H1 (cell line): ENCODE measurements around the gene LPP. TPM values are rescaled to one million over a fixed set of nuclear protein-coding genes. Genes with fewer than 3 reads are reported as not detected.

ENCODE experiments used
- CTCF ChIA-PET: fragments of 300-600 bp; sonication (Branson Sonifier 250); formaldehyde crosslinking; loops from one replicate; lab custom pipeline; 2021; ENCODE audit not compliant: partially characterized antibody; lab: Charles Lee
- POLR2A ChIA-PET: fragments of 300-600 bp; sonication (Branson Sonifier 250); formaldehyde crosslinking; loops from one replicate; lab custom pipeline; 2021; ENCODE audit warnings: inconsistent platforms; ENCODE audit not compliant: partially characterized antibody; lab: Charles Lee
- DNase-seq, 2 experiments: peaks; one replicate each; pipeline versions ENCODE4 v3.0.0 to v3.0.0-alpha.2; 2010 to 2022; ENCODE audit warnings: low spot score in 2 of 2, low read depth in 1 of 2, mixed read lengths in 1 of 2
- FAIRE-seq: peaks from 2 replicates; lab custom pipeline; 2011; peaks lifted over from hg19 to GRCh38; lab: Jason Lieb, UNC
- H2AFZ ChIP-seq: 2 replicates; pipeline ENCODE4 v1.8.1; 2012; ENCODE audit warnings: low read length, inconsistent platforms
- H2AK5ac ChIP-seq: 2 replicates; pipeline ENCODE4 v1.6.1; 2013; ENCODE audit warnings: low read depth, low read length
- H2BK120ac ChIP-seq: replicated peaks from 2 replicates; pipeline ENCODE3; 2013; ENCODE audit warnings: low read depth, low read length, inconsistent platforms
- H2BK12ac ChIP-seq: 2 replicates; pipeline ENCODE4 v1.6.1; 2013; ENCODE audit warnings: low read depth, low read length
- H2BK15ac ChIP-seq: 2 replicates; pipeline ENCODE4 v1.6.1; 2013; ENCODE audit warnings: low read length
- H2BK20ac ChIP-seq: 2 replicates; pipeline ENCODE4 v1.6.1; 2013; ENCODE audit warnings: low read length
- H2BK5ac ChIP-seq: 2 replicates; pipeline ENCODE4 v1.6.1; 2013; ENCODE audit warnings: low read depth, low read length
- H3K14ac ChIP-seq: 2 replicates; pipeline ENCODE4 v1.6.1; 2013; ENCODE audit warnings: inconsistent platforms; ENCODE audit not compliant: insufficient read length
- H3K18ac ChIP-seq: 2 replicates; pipeline ENCODE4 v1.6.1; 2013; ENCODE audit warnings: low read length; ENCODE audit errors: extremely low read depth
- H3K23ac ChIP-seq: 2 replicates; pipeline ENCODE4 v1.6.1; 2013; ENCODE audit warnings: inconsistent platforms; ENCODE audit not compliant: insufficient read length
- H3K23me2 ChIP-seq: 2 replicates; pipeline ENCODE4 v1.6.1; 2013; ENCODE audit warnings: low read depth, low read length
- H3K27ac ChIP-seq: 2 replicates; pipeline ENCODE4 v1.6.1; 2011; ENCODE audit warnings: low read depth, low read length, inconsistent platforms
- H3K27me3 ChIP-seq, 4 experiments: replicated peaks in 1 of 4; 1 replicate in 1 of 4; 2 replicates in 3 of 4; pipeline versions ENCODE4 v1.6.1 to v1.8.1; 2011 to 2013; ENCODE audit warnings: low read length in 3 of 4, mild to moderate bottlenecking in 3 of 4, inconsistent platforms in 2 of 4, mixed read lengths in 2 of 4, moderate library complexity in 1 of 4; ENCODE audit not compliant: control insufficient read depth in 3 of 4, insufficient read depth in 3 of 4; ENCODE audit errors: extremely low read depth in 1 of 4
- H3K36me3 ChIP-seq, 4 experiments: 2 replicates each; pipeline versions ENCODE4 v1.6.1 to v1.8.1; 2011 to 2013; ENCODE audit warnings: mild to moderate bottlenecking in 4 of 4, low read length in 3 of 4, moderate library complexity in 2 of 4, control low read depth in 1 of 4, inconsistent platforms in 1 of 4; ENCODE audit not compliant: insufficient read depth in 4 of 4, control insufficient read depth in 2 of 4
- H3K4ac ChIP-seq: replicated peaks from 2 replicates; pipeline ENCODE3; 2013; ENCODE audit warnings: low read length, low read depth, mixed read lengths, inconsistent platforms; ENCODE audit not compliant: insufficient read length
- H3K4me1 ChIP-seq, 4 experiments: replicated peaks in 1 of 4; 1 replicate in 1 of 4; 2 replicates in 3 of 4; pipeline versions ENCODE4 v1.6.1 to v1.8.1; 2011 to 2013; ENCODE audit warnings: low read length in 3 of 4, inconsistent platforms in 2 of 4, mixed read lengths in 1 of 4; ENCODE audit not compliant: insufficient read depth in 4 of 4, control insufficient read depth in 3 of 4
- H3K4me2 ChIP-seq, 2 experiments: 2 replicates each; pipeline versions ENCODE4 v1.6.1 to v1.8.1; 2011 to 2013; ENCODE audit warnings: low read depth in 2 of 2, low read length in 2 of 2, control low read depth in 1 of 2, inconsistent platforms in 1 of 2, mild to moderate bottlenecking in 1 of 2; ENCODE audit not compliant: insufficient read depth in 1 of 2
- H3K4me3 ChIP-seq, 4 experiments: fragments of 200-600, 300-600 bp in 1 of 4; sonication (generic), shearing (Covaris generic), sonication (Bioruptor Twin) in 1 of 4; 2 replicates each; pipeline versions ENCODE4 v1.5.1 to v1.8.1; 2011 to 2016; ENCODE audit warnings: low read length in 4 of 4, low read depth in 3 of 4, control low read depth in 2 of 4, inconsistent platforms in 2 of 4, mild to moderate bottlenecking in 2 of 4, mixed read lengths in 1 of 4, moderate library complexity in 1 of 4; ENCODE audit not compliant: insufficient read depth in 2 of 4; ENCODE audit errors: extremely low read depth in 1 of 4
- H3K56ac ChIP-seq: replicated peaks from 2 replicates; pipeline ENCODE3; 2013; ENCODE audit warnings: low read depth, mild to moderate bottlenecking, mixed read lengths, low read length, inconsistent platforms; ENCODE audit not compliant: insufficient read length
- H3K79me1 ChIP-seq: 2 replicates; pipeline ENCODE4 v1.6.1; 2013; ENCODE audit warnings: low read depth, low read length, control low read depth
- H3K79me2 ChIP-seq, 2 experiments: 2 replicates each; pipeline versions ENCODE4 v1.6.1 to v1.8.1; 2012 to 2013; ENCODE audit warnings: low read length in 2 of 2, mild to moderate bottlenecking in 2 of 2, inconsistent platforms in 1 of 2; ENCODE audit not compliant: insufficient read depth in 2 of 2, control insufficient read depth in 1 of 2
- H3K9ac ChIP-seq, 4 experiments: replicated peaks in 1 of 4; 1 replicate in 1 of 4; 2 replicates in 3 of 4; pipeline versions ENCODE4 v1.6.1 to v1.8.1; 2011 to 2013; ENCODE audit warnings: low read depth in 3 of 4, low read length in 3 of 4, control low read depth in 2 of 4, mild to moderate bottlenecking in 2 of 4, moderate library complexity in 2 of 4, inconsistent platforms in 1 of 4; ENCODE audit errors: extremely low read depth in 1 of 4
- H3K9me3 ChIP-seq, 2 experiments: 2 replicates each; pipeline versions ENCODE4 v1.6.1 to v1.8.1; 2012 to 2013; ENCODE audit warnings: mild to moderate bottlenecking in 2 of 2, moderate library complexity in 2 of 2, control low read depth in 1 of 2, inconsistent platforms in 1 of 2, low read depth in 1 of 2, low read length in 1 of 2, mixed read lengths in 1 of 2; ENCODE audit not compliant: insufficient read depth in 2 of 2
- H4K20me1 ChIP-seq, 2 experiments: replicated peaks in 1 of 2; 2 replicates each; pipeline versions ENCODE3 to v1.8.1; 2011 to 2013; ENCODE audit warnings: inconsistent platforms in 2 of 2, low read length in 2 of 2, mild to moderate bottlenecking in 1 of 2; ENCODE audit not compliant: insufficient read depth in 2 of 2, control insufficient read depth in 1 of 2
- H4K5ac ChIP-seq: 2 replicates; pipeline ENCODE4 v1.6.1; 2013; ENCODE audit warnings: low read length, low read depth, mixed read lengths, inconsistent platforms; ENCODE audit not compliant: insufficient read length
- H4K8ac ChIP-seq: 2 replicates; pipeline ENCODE4 v1.8.0; 2013; ENCODE audit warnings: mild to moderate bottlenecking, moderate library complexity, low read length, inconsistent platforms; ENCODE audit not compliant: insufficient read depth; ENCODE audit errors: extremely low read depth
- H4K91ac ChIP-seq: replicated peaks from 2 replicates; pipeline ENCODE3; 2013; ENCODE audit warnings: low read length, mixed read lengths, inconsistent platforms; ENCODE audit not compliant: insufficient read length
- KDM4A ChIP-seq: IDR thresholded peaks from one replicate; pipeline ENCODE4 v1.7.1; 2012; ENCODE audit warnings: low read depth, mild to moderate bottlenecking, moderate library complexity, low read length, inconsistent platforms; ENCODE audit not compliant: severe bottlenecking
- RNF2 ChIP-seq: fragments of 200-900, 300-1000 bp; sonication (generic); IDR thresholded peaks from 2 replicates; pipeline ENCODE4 v1.7.1; 2016; ENCODE audit warnings: borderline replicate concordance, low read depth, mild to moderate bottlenecking, antibody characterized with exemption, low read length; ENCODE audit not compliant: poor library complexity, severe bottlenecking; ENCODE audit errors: missing control alignments
- SAP30 ChIP-seq: fragments of 300-600 bp; sonication (generic); IDR thresholded peaks from 2 replicates; pipeline ENCODE4 v1.7.1; 2012; ENCODE audit warnings: low read length, moderate library complexity, mild to moderate bottlenecking, inconsistent platforms; ENCODE audit not compliant: insufficient read depth, insufficient replicate concordance
- SIN3A ChIP-seq, 2 experiments: IDR thresholded peaks in 1 of 2; conservative IDR thresholded peaks in 1 of 2; 2 replicates each; pipeline ENCODE4 v1.6.1; 2011 to 2012; ENCODE audit warnings: low read length in 2 of 2, improper control_type of control experiment in 1 of 2, low read depth in 1 of 2, mild to moderate bottlenecking in 1 of 2
- SP4 ChIP-seq: IDR thresholded peaks from 2 replicates; pipeline ENCODE4 v1.6.1; 2012; ENCODE audit warnings: low read length, inconsistent platforms
- USF2 ChIP-seq: IDR thresholded peaks from 2 replicates; pipeline ENCODE4 v1.6.1; 2011; ENCODE audit warnings: low read length, improper control_type of control experiment
- ZNF274 ChIP-seq: IDR thresholded peaks from 2 replicates; pipeline ENCODE4 v1.7.0; 2012; ENCODE audit warnings: low read length, borderline replicate concordance; ENCODE audit errors: extremely low read depth
- polyA plus RNA-seq, 7 experiments: library from polyadenylated mRNA; depleted of rRNA in 3 of 7; stranded (reverse) in 5 of 7; unstranded in 2 of 7; fragments of >200 nt in 5 of 7; fragments of 200-250 nt in 2 of 7; gene quantifications; 1 replicate in 5 of 7; 2 replicates in 1 of 7; 4 replicates in 1 of 7; pipeline versions ENCODE4 v1.2.1 to v1.2.3, GENCODE V29; 2011 to 2013; ENCODE audit warnings: missing spikeins in 2 of 7, mixed read lengths in 2 of 7
- total RNA-seq: library from RNA; stranded (reverse); fragmentation: NEBNext Ultra II Directional; extraction: Animal tissue kit (Norgen Biotek cat#: 25700); gene quantifications from 2 replicates; pipeline ENCODE4 v1.2.1, GENCODE V29; 2021

The LPP gene
- total and polyA plus RNA-seq, 2 of the 8 experiments (the other 6 are each of a cell fraction or from before 2014, with no cell fraction given) = 10.0 to 53.3 TPM

- Histone ChIP-seq H3K79me2 (peaks cover 0 to 86% of the 10 kb centered on the region in 2 experiments; a peak in 3 of 4 replicates), H3K18ac (no peak overlapping the region), H2AK5ac (no peak overlapping the region), H3K4me1 (peaks cover 0 to 4% (median 3%) of the 10 kb centered on the region in 4 experiments; a peak in 4 of 7 replicates), H3K9ac (no peak overlapping the region), H4K8ac (no peak overlapping the region), H3K4me2 (no peak overlapping the region), H3K27ac (no peak overlapping the region), H3K4me3 (no peak overlapping the region), H3K79me1 (peaks cover 11% of the 10 kb centered on the region; the same call in 1 of the 2 replicates), H2BK120ac (no peak overlapping the region), H3K36me3 (no peaks in the 10 kb centered on the region), H4K20me1 (no peaks in the 10 kb centered on the region), H3K4ac (no peak overlapping the region), H3K23me2 (peaks cover 4% of the 10 kb centered on the region; the same call in 1 of the 2 replicates), H2AFZ (no peak overlapping the region), H3K27me3 (no peaks in the 10 kb centered on the region), H2BK12ac (no peak overlapping the region), H3K56ac (no peak overlapping the region), H4K5ac (no peak overlapping the region), H2BK5ac (no peak overlapping the region), H2BK15ac (no peak overlapping the region), H4K91ac (no peak overlapping the region), H3K14ac (no peak overlapping the region), H3K9me3 (no peaks in the 10 kb centered on the region), H3K23ac (no peak overlapping the region), H2BK20ac (no peak overlapping the region)
- POLR2A ChIA-PET = interaction anchor here (1.2 kb wide), 1 partner anchor 18 kb away, joined by 3 read pairs; no protein-coding TSS in a partner anchor
- no peak for FAIRE-seq
- DNase-seq = no peak
- CTCF ChIA-PET = interaction anchor here (0.8 to 1.2 kb wide), 3 partner anchors 15 to 420 kb away, joined by 3 read pairs; no protein-coding TSS in a partner anchor
- TF ChIP-seq SP4 (no peak), SIN3A (conservative IDR thresholded peaks at IDR 0.05 in 1 of 2, IDR thresholded peaks at IDR 0.05 in 1 of 2; ENCODE audit: low read depth in 1 of 2, low read length in 2 of 2) (no peak), SAP30 (no peak), RNF2 (no peak), USF2 (no peak), ZNF274 (no peak), KDM4A (no peak)
Measured at GRCh38 chr3:188160751-188161150, 6.8 kb downstream of the LPP start.
